Suppressor macrophage treated with lipopolysaccharide for 1 hour (primary cell): ENCODE data around the gene MAS1L.
A peak's percentile ranks its signal among the peaks of the same experiment; 100 is the strongest.

Experiments
- DNase-seq, 3 donors: peaks; one replicate each; pipeline ENCODE4 v3.0.0-alpha.2; 2020 to 2022

Gene MAS1L

GRCh38 chr6:29510202-29510601 lies 22.4 kb upstream of the MAS1L start:
- DNase-seq: no peak

DNA sequence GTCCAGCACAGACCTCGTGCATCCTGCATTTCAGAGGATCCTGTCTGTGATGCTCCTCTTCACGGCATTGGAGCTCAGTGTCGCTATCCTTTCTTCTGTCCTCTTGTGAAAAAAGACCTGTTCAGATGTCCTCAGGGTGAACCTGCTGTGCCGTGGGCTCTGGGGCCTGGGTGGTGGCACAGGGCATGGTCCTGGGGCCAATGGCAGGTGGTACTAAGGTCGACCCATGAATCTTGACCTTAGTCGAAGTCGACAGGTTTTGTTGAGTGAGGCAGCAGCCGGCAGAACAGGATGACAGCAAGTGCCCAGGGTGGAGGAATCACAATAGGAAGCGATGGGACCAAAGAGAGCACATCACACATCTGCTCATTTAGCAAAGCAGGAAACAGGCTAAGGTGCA lies 22.0 kb upstream of the MAS1L start:
- DNase-seq: no peak

- no peak for DNase-seq
These were observed 21.5 kb upstream of the MAS1L start for GRCh38 chr6:29509239-29509638.

DNA sequence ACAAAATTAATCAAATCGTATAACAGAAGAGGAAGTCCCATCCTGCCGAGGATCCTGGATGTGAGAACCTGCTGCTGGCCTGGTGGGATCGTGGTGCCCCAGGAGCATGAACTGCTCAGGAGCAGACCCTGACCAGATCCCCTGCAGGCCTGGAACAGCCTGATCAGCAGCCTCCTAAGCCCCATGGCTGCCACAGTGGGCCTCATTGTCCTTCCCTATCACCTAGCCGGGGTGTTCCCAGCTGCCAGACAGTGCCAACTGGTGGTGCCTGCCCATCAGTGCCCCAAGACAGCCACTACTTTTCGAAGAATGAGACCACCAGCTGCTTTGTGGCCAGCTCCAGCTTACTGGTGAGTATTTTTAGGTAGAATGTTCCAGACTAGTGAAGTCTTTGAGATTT lies 19.6 kb upstream of the MAS1L start:
- DNase-seq: no peak

GRCh38 chr6:29506446-29507067 lies 18.8 kb upstream of the MAS1L start:
- no peak for DNase-seq

DNA sequence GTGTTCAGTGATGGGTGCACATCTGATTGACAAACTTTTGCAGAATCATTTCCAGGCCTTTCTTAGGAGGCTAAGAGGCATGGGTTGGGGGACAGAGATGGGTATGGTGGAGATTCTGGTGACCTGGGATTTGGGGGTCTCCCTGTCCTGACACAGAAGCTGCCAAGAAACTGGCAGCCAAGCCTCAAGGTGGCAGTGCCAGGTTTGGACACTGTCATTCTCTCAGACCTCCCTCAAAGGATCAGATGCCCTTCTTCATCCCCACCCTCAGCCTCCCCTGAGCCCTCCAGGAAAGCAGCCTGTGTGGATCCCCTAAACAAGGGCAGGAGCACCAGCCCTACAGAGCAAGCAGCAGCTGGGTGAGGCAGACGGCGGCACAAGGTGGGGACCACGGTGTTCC lies 18.1 kb upstream of the MAS1L start:
- DNase-seq: no peak

- DNase-seq: peak in 2 of 3 donors; percentile 2 to 6
These were observed 17.2 kb upstream of the MAS1L start for GRCh38 chr6:29504961-29505360.

- no peak for DNase-seq
These were observed 14.8 kb upstream of the MAS1L start for GRCh38 chr6:29502597-29502996.

- no peak for DNase-seq
These were observed 14.4 kb upstream of the MAS1L start for GRCh38 chr6:29502181-29502580.

DNA sequence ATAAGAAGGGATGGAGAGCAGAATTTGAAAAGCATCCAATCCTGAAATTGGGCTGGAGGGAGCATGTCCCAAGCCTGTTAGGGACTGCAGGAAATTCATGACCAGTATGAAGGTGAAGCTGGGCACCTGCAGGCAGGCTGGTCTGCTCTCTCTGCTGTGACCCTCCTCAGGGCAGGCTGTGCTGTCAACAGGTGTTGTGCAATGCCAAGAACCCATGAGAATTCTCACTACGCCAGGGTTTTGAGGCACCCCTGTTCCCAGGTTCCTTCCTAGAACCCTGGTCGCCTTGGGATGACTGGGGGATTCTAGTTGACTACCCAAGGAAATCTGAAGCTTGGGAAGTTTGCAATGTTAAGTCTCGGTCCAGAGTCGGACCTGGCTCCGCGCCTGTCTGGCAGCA lies 13.3 kb upstream of the MAS1L start:
- DNase-seq: no peak

GRCh38 chr6:29500594-29500993 lies 12.8 kb upstream of the MAS1L start:
- no peak for DNase-seq

DNA sequence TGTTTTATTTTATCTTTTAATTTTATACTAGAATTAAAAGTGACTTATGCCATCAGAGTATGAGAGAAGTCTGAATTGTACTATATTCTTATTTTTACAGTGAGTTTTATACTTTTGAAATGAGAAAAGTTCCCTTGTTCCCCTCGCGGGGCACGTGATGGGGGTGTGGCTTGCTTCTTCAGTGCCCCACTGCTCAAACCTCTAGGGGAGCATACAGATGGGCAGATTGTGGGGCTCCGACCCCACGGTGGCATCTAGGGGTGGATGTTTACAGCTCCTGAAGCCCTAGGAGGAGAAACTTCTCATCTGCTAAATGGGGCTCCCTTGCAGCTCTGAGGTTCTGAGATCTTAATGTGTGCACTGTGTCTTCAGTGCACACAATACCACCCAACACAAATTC lies 11.9 kb upstream of the MAS1L start:
- DNase-seq: no peak

DNA sequence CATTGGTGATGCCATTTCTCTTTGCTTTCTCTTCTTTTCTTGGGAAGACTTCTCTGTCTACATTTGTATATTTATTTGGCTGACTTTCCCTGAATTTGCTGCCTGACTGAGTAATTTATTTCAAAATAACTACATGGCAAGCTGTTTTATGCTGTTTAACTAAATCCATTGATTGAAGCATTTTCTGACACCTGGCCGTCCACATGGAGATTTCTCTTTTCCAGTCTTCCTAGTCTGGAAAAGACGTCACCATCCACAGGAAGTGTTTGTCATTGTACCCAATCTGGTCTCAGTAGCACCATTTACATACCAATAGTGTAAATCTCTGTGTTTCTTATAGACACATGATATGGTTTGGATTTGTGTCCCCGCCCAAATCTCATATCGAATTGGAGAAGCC lies 9.2 kb upstream of the MAS1L start:
- DNase-seq: no peak

DNA sequence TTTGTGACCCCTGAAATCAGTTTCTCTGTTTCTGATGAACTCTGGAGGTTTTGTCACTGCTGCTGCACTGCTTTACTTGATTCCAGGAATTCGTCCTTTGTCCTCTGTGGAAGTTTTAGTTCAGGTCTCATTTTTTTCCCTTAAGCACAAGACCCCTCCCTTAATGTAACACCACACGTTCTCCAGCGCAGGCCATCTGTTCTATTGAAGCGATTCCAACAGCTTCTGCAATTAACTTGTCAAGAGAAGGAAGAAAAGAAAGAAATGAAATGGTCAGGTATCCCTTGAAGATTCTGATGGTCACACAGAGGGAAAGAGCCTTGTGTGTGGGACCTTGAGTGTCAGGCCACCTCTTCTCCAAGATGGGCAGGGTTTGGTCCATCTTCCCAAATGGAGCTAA lies 7.8 kb upstream of the MAS1L start:
- DNase-seq: no peak

DNA sequence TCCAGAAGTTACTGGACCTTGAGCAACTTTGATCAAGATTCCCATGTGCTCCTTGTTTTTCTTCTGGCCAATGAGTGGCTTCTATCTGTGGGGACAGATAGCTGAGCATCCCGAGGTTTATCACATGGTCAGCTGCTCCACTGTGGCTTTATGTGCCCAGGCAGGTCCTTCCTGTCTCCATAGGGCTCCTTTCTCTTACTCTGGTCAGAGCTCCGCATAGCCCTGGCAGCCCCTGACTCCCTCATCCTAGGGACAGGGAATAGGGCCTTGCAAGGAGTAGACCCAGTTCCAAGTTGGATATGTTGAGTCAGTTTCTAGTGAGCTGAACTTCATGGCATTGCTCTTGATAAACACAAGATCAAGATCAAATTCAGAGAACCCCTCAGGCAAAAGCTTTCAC lies 6.4 kb upstream of the MAS1L start:
- no peak for DNase-seq

DNA sequence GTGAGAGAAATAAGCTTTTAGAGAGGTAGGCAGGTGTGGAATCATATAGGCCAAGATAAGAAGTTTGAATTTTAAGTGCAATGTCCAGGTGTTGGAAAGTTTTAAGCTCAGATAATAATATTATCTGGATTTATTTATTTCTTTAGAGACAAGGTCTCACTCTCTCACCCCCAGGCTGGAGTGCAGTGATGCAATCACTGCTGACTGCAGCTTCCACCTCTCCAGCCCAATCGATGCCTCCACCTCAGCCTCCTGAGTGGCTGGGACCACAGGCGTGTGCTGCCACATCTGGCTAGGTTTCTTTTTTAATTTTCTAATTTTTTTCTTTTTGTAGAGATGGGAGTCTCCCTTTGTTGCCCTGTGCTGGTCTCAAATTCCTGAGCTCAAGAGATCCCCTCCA lies 5.5 kb upstream of the MAS1L start:
- no peak for DNase-seq

DNA sequence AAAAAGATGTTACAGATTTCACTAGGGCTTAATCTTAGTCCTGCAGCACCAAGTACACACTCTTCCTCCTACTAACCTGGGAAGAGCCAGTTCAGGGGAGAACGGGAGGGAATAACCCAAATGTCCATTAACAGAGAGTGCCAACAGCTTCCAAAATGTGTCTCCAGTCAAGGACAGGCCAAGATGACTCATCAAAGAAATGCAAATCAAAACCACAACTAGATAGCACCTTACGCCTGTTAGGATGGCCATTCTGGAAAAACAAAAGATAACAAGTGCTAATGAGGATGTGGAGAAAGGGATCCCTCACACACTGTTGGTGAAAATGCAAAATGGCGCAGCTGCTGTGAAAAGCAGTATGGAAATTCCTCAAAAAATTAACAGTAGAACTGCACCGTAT lies 3.8 kb upstream of the MAS1L start:
- no peak for DNase-seq

DNA sequence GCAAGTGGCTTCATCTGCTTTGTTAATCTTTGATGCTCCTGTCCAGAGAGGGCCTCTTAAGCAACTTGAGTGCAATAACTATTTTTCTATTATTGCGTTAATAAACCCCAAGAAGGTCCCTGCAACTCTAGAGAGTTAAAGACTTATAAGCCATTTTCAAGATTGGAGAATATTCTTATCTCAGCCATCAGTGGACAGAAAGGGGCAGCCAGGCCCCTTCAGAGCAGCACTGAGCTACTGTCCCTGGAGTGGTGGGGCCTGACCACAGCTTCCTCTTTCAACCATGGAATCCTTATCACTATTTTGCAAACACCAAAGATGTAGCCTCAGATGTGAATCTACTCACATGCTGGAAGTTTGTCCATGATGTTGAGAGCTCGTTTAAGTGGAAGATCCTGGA lies 2.8 kb upstream of the MAS1L start:
- no peak for DNase-seq

GRCh38 chr6:29490055-29490454 lies 2.3 kb upstream of the MAS1L start:
- no peak for DNase-seq

DNA sequence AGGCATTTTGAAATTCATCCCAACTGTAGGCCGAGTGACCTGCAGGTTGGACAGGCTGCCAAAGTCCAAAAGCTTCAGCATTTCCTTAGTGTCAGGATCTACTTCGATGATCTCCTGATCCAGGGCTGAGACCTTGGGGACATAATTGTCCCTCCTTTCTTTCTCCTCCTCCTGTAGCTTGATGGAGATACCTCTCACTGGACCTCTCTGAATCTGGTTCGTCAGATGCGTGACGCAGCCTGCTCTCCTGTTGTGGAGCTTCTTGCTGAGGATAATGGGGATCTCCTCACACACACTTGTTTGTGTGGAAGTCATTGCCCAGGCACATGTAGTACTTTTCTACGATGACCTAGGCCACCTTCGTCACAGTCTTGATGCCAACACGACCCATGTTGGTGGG lies 1.5 kb upstream of the MAS1L start:
- no peak for DNase-seq

DNA sequence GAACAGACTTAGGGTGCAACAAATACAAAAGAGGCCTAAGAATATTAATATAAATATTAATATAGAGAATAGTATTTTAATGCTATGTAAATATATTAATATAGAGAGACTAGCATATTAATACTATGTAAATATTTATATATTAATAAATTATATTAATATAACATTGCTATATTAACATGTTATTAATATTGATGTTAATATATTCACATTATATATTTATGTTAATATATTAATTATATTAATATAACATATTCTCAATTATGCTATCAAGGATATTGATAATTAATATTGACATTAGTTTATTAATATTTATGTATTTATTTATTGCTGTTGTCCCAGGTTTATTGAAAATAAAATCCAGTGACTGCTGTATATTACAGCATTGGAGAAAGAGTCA lies 1.1 kb upstream of the MAS1L start:
- DNase-seq: no peak

GRCh38 chr6:29487131-29487530 lies 625 bp downstream of the MAS1L start:
- no peak for DNase-seq

- no peak for DNase-seq
These were observed 1.2 kb downstream of the MAS1L start for GRCh38 chr6:29486577-29486976.

DNA sequence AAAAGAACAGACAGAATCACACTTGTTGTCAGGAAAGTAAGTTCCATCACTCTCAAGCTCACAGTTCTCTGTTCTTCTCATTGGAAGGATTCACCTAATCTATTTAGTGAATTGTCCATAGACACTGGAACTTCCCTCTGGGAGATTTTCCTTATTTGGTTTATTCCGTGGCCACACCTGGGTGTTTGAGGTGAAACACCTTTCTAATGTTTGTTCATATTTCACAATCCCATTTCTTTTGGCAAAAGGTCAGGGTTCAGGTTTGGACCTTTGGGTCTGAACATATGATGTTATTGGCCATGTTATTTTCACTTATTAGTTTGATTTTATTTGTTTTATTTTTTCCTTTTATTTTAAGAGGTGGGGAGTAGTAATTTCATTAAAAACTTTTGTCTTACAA lies 4.0 kb downstream of the MAS1L start:
- no peak for DNase-seq

GRCh38 chr6:29483186-29483585 lies 4.6 kb downstream of the MAS1L start:
- no peak for DNase-seq

DNA sequence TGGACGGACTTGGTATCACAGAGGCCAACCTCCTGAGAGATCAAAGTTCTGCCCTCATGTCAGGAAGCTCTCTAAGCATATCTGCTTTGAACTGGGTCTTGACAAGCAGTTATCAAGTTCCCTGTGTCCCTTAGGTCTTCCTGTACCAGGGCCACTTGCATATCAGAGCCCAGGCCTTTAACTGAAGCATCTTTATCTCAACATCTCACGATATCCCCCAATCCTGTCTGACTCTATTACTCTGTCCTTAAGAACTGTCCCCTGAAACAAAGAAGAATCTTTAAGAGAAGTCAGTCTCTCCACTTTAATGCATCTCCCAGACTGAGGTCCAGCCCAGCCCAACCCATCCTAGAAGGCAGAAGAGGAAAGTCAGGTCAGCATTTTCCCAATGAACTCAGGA lies 8.2 kb downstream of the MAS1L start:
- no peak for DNase-seq
